GM18505 (cell line): Measurements from ENCODE around the gene MFSD12.

Experiments
- ATAC-seq: cut with Tn5 transposase; IDR thresholded peaks from one replicate; pipeline ENCODE4 v1.9.1; 2021; ENCODE audit not compliant: unreplicated experiment
- POLR2A ChIP-seq: IDR thresholded peaks from 4 replicates; pipeline ENCODE4 v1.6.1; 2011; ENCODE audit warnings: borderline replicate concordance; ENCODE audit not compliant: insufficient read depth, insufficient read length; ENCODE audit errors: extremely low read depth

MFSD12 gene

DNA sequence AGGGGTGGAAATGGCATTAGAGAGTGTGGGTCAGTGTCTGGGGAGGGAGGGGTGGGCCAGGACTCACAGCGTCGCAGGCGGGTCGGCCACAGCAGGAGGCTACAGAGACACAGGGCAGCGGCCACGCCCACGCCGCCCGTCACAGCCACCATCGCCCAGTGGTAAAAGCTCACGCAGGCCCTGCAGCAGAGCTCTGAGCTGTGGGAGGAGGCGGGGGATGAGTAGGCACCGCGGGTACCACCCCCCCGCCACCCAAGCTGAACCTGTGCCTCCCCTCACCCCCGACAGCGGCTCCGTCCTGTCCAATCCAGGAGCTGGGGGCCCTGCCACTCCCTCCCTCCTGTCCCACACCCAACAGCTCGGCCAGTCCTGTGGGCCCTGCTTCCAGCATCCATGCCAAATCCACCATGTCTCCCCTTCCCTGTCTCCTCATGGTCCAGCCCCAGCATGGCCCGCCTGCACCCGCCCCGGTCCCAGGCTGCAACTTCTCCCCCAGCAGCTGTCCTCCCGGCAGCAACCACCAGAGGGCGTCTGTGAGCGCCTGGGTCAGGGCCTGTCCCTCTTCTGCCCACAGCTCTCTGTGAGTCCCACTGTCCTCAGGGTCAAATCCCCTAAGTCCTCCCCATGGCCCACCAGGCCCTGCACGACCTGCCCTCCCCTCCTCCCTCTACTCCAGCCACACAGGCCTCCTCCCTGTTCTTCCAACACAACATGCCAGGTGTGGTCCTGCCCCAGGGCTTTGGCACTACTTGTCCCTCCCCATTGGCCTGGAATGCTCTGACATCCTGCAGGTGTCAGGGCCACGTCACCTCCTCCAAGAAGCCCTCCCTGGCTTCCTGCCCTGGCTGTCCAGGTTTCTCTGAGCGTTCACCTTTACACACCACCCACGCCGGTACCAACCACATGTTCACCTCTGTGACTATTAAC, 12.4 kb downstream of the MFSD12 start:
- no peak for ATAC-seq
- no peak for TF ChIP-seq POLR2A

- TF ChIP-seq POLR2A: no peak
- ATAC-seq: no peak
These were observed 13.4 kb downstream of the MFSD12 start for GRCh38 chr19:3544058-3544376.

- TF ChIP-seq POLR2A: no peak
- ATAC-seq: no peak
These were observed 14.0 kb downstream of the MFSD12 start for GRCh38 chr19:3543150-3544057.

DNA sequence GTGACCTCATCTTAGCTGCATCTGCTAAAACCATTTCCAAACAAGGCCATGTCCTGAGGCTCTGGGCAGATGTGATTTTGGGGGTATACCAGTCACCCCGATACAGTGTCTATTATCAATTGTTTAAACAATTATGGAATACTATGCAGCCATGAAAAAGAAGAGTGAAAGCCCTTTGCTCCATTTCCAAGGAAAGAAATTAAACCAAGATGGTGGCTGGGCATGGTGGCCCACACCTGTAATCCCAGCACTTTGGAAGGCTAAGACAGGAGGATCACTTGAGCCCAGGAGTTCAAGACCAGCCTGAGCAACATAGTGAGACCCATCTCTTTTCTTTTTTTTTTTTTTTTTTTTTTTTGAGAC, 17.6 kb downstream of the MFSD12 start:
- no peak for ATAC-seq

GRCh38 chr19:3538965-3539755, 18.2 kb downstream of the MFSD12 start, which contains the start of gene TEKTIP1:
Gene TEKTIP1 (plus strand): TSS chr19:3539174. CDS start chr19:3539178, 4 bp downstream.
- no peak for ATAC-seq
- no peak for TF ChIP-seq POLR2A

More for the DNA sequence above, 17.6 kb downstream of the MFSD12 start:
- no peak for TF ChIP-seq POLR2A

DNA sequence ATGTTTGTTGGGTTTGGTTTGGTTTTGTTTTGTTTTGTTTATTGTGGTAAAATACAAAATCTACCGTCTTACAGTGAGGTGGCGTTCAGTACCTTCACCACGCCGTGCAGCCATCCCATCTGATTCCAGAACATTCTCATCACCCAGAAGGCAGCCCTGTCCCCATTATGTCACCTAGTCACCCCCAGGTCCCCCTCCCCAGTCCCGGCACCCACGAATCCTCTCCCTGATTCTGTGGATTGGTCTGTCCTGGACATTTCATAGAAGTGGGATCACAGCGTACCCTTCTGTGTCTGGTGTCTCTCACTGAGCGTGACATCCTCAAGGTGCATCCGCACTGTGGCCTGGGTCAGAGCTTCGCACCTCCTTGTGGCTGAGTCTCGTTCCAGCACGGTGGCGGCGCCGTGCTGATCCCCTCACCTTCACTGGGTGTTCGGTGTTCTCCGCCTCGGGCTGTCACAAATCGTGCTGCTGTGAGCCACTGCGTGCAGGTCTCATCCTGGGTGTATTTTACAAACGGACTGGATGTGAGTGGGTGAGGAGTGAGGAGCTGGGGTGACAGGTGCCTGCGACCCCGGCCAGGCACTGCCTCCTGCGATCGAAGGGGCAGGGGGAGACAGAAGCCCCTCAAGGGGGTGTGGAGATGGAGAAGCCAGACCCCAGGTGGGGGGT, 19.0 kb downstream of the MFSD12 start:
- no peak for ATAC-seq
- TF ChIP-seq POLR2A: no peak

- no peak for ATAC-seq
- no peak for TF ChIP-seq POLR2A
These were observed 19.7 kb downstream of the MFSD12 start for GRCh38 chr19:3537438-3538240.

GRCh38 chr19:3537101-3537437, 20.3 kb downstream of the MFSD12 start:
- ATAC-seq: no peak
- no peak for TF ChIP-seq POLR2A

- TF ChIP-seq POLR2A: no peak
- no peak for ATAC-seq
These were observed 20.8 kb downstream of the MFSD12 start for GRCh38 chr19:3536429-3537100.

DNA sequence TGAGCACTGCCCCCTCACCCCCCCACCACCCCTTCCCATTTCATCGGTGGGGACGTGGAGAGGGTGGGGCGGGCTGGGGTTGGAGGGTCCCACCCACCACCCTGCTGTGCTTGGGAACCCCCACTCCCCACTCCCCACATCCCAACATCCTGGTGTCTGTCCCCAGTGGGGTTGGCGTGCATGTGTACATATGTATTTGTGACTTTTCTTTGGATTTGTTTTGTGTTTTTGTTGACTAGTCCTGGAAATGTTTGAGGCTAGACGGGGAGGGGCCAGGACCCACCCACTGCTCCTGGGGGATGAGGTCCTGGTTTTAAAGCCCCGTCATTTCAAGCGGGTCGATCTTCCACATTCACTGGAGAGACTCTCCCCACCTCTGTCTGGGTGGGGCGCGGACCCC, 21.4 kb downstream of the MFSD12 start:
- ATAC-seq: no peak
- no peak for TF ChIP-seq POLR2A

GRCh38 chr19:3535563-3535965, 21.8 kb downstream of the MFSD12 start:
- ATAC-seq: no peak
- no peak for TF ChIP-seq POLR2A
